HFFc6 (cell line): ENCODE measurements around the gene RAB37. TPM values are rescaled to one million over a fixed set of nuclear protein-coding genes. Genes with fewer than 3 reads are reported as not detected.

Experiments
- DNase-seq: peaks from one replicate; pipeline ENCODE4 v3.0.0-alpha.2; 2018
- H3K27ac Mint-ChIP-seq: 2 replicates; pipeline ENCODE4 v1.8.0; 2020; ENCODE audit warnings: mild to moderate bottlenecking, mixed read lengths
- H3K27me3 Mint-ChIP-seq: 2 replicates; pipeline ENCODE4 v1.8.0; 2021; ENCODE audit warnings: mild to moderate bottlenecking, moderate library complexity, mixed read lengths; ENCODE audit not compliant: insufficient read depth
- H3K36me3 Mint-ChIP-seq: 2 replicates; pipeline ENCODE4 v1.8.0; 2021; ENCODE audit warnings: low read depth, mixed read lengths
- H3K4me1 Mint-ChIP-seq: 2 replicates; pipeline ENCODE4 v1.8.0; 2020; ENCODE audit warnings: low read depth, mixed read lengths
- H3K4me3 Mint-ChIP-seq: 2 replicates; pipeline ENCODE4 v1.8.0; 2020; ENCODE audit warnings: mild to moderate bottlenecking, moderate library complexity, mixed read lengths
- H3K9me3 Mint-ChIP-seq: 2 replicates; pipeline ENCODE4 v1.8.0; 2020; ENCODE audit warnings: mild to moderate bottlenecking, mixed read lengths
- CTCF ChIP-seq: fragments of 200-600 bp; sonication (generic); IDR thresholded peaks from 2 replicates; pipeline ENCODE4 v1.5.0; 2021; ENCODE audit warnings: antibody characterized with exemption, mild to moderate bottlenecking
- total RNA-seq, 6 experiments: library from RNA; stranded (reverse); fragmentation: NEBNext Ultra II Directional; extraction: Animal tissue kit (Norgen Biotek cat#: 25700); gene quantifications; 2 replicates in 1 of 6; 3 replicates in 5 of 6; pipeline ENCODE4 v1.2.3, GENCODE V29; 2021

Gene RAB37
- total RNA-seq, 6 experiments from 2014 or later = 0.11 to 0.28 (median 0.12) TPM; not detected in 3

- TF ChIP-seq CTCF = no peak
- Mint-ChIP-seq H3K4me3 (peak within 1 kb of the TSS; percentile 100), H3K36me3 (peaks cover 23% of the 10 kb centered on the region), H3K9me3 (no peaks in the 10 kb centered on the region), H3K27me3 (peaks cover 7% of the 10 kb centered on the region; the same call in 1 of the 2 replicates), H3K4me1 (peaks cover 50% of the 10 kb centered on the region), H3K27ac (peak within 1 kb of the TSS; percentile 91)
- DNase-seq = peak; percentile 94
These were observed 39.2 kb downstream of the RAB37 start, which contains the start of gene NAT9 for GRCh38 chr17:74776044-74776962. Gene NAT9, minus strand, starts transcription at chr17:74776345. Its CDS starts 647 bp downstream, at chr17:74775698.

GRCh38 chr17:74776990-74777389 lies 39.9 kb downstream of the RAB37 start:
- Mint-ChIP-seq H3K4me1 (peaks cover 50% of the 10 kb centered on the region), H3K27ac (no peak overlapping the region), H3K4me3 (peak overlapping the region; percentile 100), H3K9me3 (no peaks in the 10 kb centered on the region), H3K36me3 (peaks cover 23% of the 10 kb centered on the region), H3K27me3 (peaks cover 7% of the 10 kb centered on the region; the same call in 1 of the 2 replicates)
- TF ChIP-seq CTCF = no peak
- no peak for DNase-seq

- Mint-ChIP-seq H3K4me3 (0 out of 2 replicates have a peak overlapping the region, but pooled peaks have one; percentile 20), H3K4me1 (peaks cover 47% of the 10 kb centered on the region), H3K27me3 (peaks cover 7% of the 10 kb centered on the region; the same call in 1 of the 2 replicates), H3K9me3 (no peaks in the 10 kb centered on the region), H3K36me3 (peaks cover 18% of the 10 kb centered on the region), H3K27ac (no peak overlapping the region; the same call in 1 of the 2 replicates)
- DNase-seq = no peak
- no peak for TF ChIP-seq CTCF
These were observed 41.0 kb downstream of the RAB37 start for GRCh38 chr17:74777901-74778515.

GRCh38 chr17:74778960-74779359 lies 41.9 kb downstream of the RAB37 start:
- Mint-ChIP-seq H3K4me1 (peaks cover 38% of the 10 kb centered on the region), H3K27ac (no peak overlapping the region), H3K9me3 (no peaks in the 10 kb centered on the region), H3K27me3 (peaks cover 7% of the 10 kb centered on the region; the same call in 1 of the 2 replicates), H3K36me3 (peaks cover 11% of the 10 kb centered on the region), H3K4me3 (no peak overlapping the region)
- TF ChIP-seq CTCF = no peak
- DNase-seq = peak; percentile 34

- H3K36me3 Mint-ChIP-seq = peaks cover 7% of the 10 kb centered on the region
- DNase-seq = no peak
- H3K4me3 Mint-ChIP-seq = no peak overlapping the region
- peaks cover 33% of the 10 kb centered on the region for H3K4me1 Mint-ChIP-seq
- peaks cover 7% of the 10 kb centered on the region; the same call in 1 of the 2 replicates for H3K27me3 Mint-ChIP-seq
- no peak overlapping the region for H3K27ac Mint-ChIP-seq
- TF ChIP-seq CTCF = no peak
- no peaks in the 10 kb centered on the region for H3K9me3 Mint-ChIP-seq
These were observed 42.4 kb downstream of the RAB37 start for GRCh38 chr17:74779501-74779900.
